A549 (cell line): ENCODE results near the gene KIAA1191. TPM values are rescaled to one million over a fixed set of nuclear protein-coding genes. Genes with fewer than 3 reads are reported as not detected.

ENCODE experiments used
- ATAC-seq, 2 experiments: fragments of 200-7000 bp in 1 of 2; fragments of >200 bp in 1 of 2; cut with Nextera tagmentation in 1 of 2; cut with Tn5 transposase in 1 of 2; 3 replicates each; pipeline versions ENCODE4 v1.8.0 to v1.9.1; 2018 to 2020; ENCODE audit warnings: mild to moderate bottlenecking in 1 of 2, moderate library complexity in 1 of 2
- CTCF ChIA-PET: fragments of 300-600 bp; sonication (Branson Sonifier 250); formaldehyde crosslinking; extraction: SDS; loops from one replicate; lab custom pipeline; 2021; ENCODE audit warnings: antibody characterized with exemption, inconsistent platforms; lab: Yijun Ruan, JAX
- POLR2A ChIA-PET: fragments of 350-600 bp; formaldehyde crosslinking; extraction: SDS; loops from one replicate; lab custom pipeline; 2021; ENCODE audit warnings: antibody characterized with exemption, inconsistent platforms; lab: Yijun Ruan, JAX
- DNase-seq, 2 experiments: peaks; one replicate each; pipeline versions ENCODE4 v3.0.0 to v3.0.0-alpha.2; 2011 to 2016; ENCODE audit warnings: low read depth in 1 of 2, low spot score in 1 of 2
- FAIRE-seq: peaks from 2 replicates; lab custom pipeline; 2011; peaks lifted over from hg19 to GRCh38; lab: Jason Lieb, UNC
- H3K27ac ChIP-seq, 2 experiments: fragments of >200 bp; sonication (Bioruptor Twin); formaldehyde crosslinking; 3 replicates each; pipeline ENCODE4 v1.5.1; 2016 to 2017
- H3K4me1 ChIP-seq: fragments of >200 bp; sonication (Bioruptor Twin); formaldehyde crosslinking; 3 replicates; pipeline ENCODE4 v1.6.1; 2016
- H3K4me2 ChIP-seq: fragments of >200 bp; sonication (Bioruptor Twin); formaldehyde crosslinking; 3 replicates; pipeline ENCODE4 v1.6.1; 2016
- H3K4me3 ChIP-seq: fragments of >200 bp; sonication (Bioruptor Twin); formaldehyde crosslinking; 3 replicates; pipeline ENCODE4 v1.5.1; 2016
- H3K9me3 ChIP-seq: fragments of >200 bp; sonication (Bioruptor Twin); formaldehyde crosslinking; 3 replicates; pipeline ENCODE4 v1.6.1; 2016
- BHLHE40 ChIP-seq: IDR thresholded peaks from 2 replicates; pipeline ENCODE4 v1.6.1; 2012; ENCODE audit warnings: low read depth, low read length, inconsistent platforms
- CBX2 ChIP-seq: fragments of 200-600 bp; sonication (generic); IDR thresholded peaks from 2 replicates; pipeline ENCODE4 v1.6.1; 2016; ENCODE audit warnings: low read depth, mild to moderate bottlenecking, borderline replicate concordance
- CHD2 ChIP-seq: fragments of 150-350 bp; IDR thresholded peaks from 2 replicates; pipeline ENCODE4 v1.6.1; 2014; ENCODE audit warnings: low read length; ENCODE audit not compliant: partially characterized antibody
- E2F6 ChIP-seq: IDR thresholded peaks from 2 replicates; pipeline ENCODE4 v1.6.1; 2012; ENCODE audit warnings: low read depth, borderline replicate concordance
- EHMT2 ChIP-seq: fragments of 200-600 bp; sonication (generic); IDR thresholded peaks from 2 replicates; pipeline ENCODE4 v1.6.1; 2016; ENCODE audit warnings: antibody characterized with exemption, low read depth, mild to moderate bottlenecking, moderate library complexity
- ESRRA ChIP-seq: fragments of 150-350 bp; IDR thresholded peaks from 2 replicates; pipeline ENCODE4 v1.6.1; 2014; ENCODE audit warnings: mild to moderate bottlenecking, low read length, borderline replicate concordance
- GATA3 ChIP-seq: IDR thresholded peaks from 2 replicates; pipeline ENCODE4 v1.6.1; 2012; ENCODE audit warnings: borderline replicate concordance
- HES2 ChIP-seq: fragments of >200 bp; sonication (Bioruptor Twin); formaldehyde crosslinking; IDR thresholded peaks from 2 replicates; pipeline ENCODE4 v1.6.1; 2016
- HEYL ChIP-seq: fragments of 250-450 bp; sonication (Bioruptor Pico); IDR thresholded peaks from 2 replicates; pipeline ENCODE4 v1.8.0; 2021; ENCODE audit warnings: mild to moderate bottlenecking, moderate library complexity
- HOXA7 ChIP-seq: fragments of 250-450 bp; sonication (Bioruptor Pico); IDR thresholded peaks from 2 replicates; pipeline ENCODE4 v1.5.0; 2020; ENCODE audit warnings: mild to moderate bottlenecking, moderate library complexity
- HOXB13 ChIP-seq: fragments of 250-450 bp; sonication (Bioruptor Pico); IDR thresholded peaks from 2 replicates; pipeline ENCODE4 v1.5.0; 2020; ENCODE audit warnings: low read depth, mild to moderate bottlenecking, moderate library complexity
- HOXB5 ChIP-seq: fragments of 250-450 bp; sonication (Bioruptor Pico); IDR thresholded peaks from 2 replicates; pipeline ENCODE4 v1.5.0; 2020; ENCODE audit warnings: mild to moderate bottlenecking, moderate library complexity
- JUN ChIP-seq, 2 experiments: fragments of >200 bp; sonication (Bioruptor Twin); formaldehyde crosslinking; IDR thresholded peaks; 2 replicates in 1 of 2; 3 replicates in 1 of 2; pipeline ENCODE4 v1.6.1; 2016 to 2017
- JUNB ChIP-seq: fragments of >200 bp; sonication (Bioruptor Twin); formaldehyde crosslinking; IDR thresholded peaks from 2 replicates; pipeline ENCODE4 v1.6.1; 2016
- KDM5A ChIP-seq: fragments of 200-600 bp; sonication (generic); IDR thresholded peaks from 2 replicates; pipeline ENCODE4 v1.6.1; 2016; ENCODE audit warnings: antibody characterized with exemption, mild to moderate bottlenecking
- MAX ChIP-seq: IDR thresholded peaks from 2 replicates; pipeline ENCODE4 v1.6.1; 2012
- MAZ ChIP-seq: fragments of 150-350 bp; IDR thresholded peaks from 2 replicates; pipeline ENCODE4 v1.6.1; 2014; ENCODE audit warnings: antibody characterized with exemption, low read depth, low read length, borderline replicate concordance
- NFE2L2 ChIP-seq: fragments of 150-350 bp; conservative IDR thresholded peaks from 2 replicates; pipeline ENCODE4 v1.6.1; 2014; ENCODE audit warnings: low read length
- PHF8 ChIP-seq: fragments of 200-600 bp; sonication (generic); IDR thresholded peaks from 2 replicates; pipeline ENCODE4 v1.6.1; 2016; ENCODE audit warnings: low read depth, mild to moderate bottlenecking, antibody characterized with exemption, moderate library complexity, borderline replicate concordance
- POLR2A ChIP-seq: IDR thresholded peaks from 2 replicates; pipeline ENCODE4 v1.6.1; 2012; ENCODE audit warnings: mild to moderate bottlenecking, low read length
- RAD21 ChIP-seq, 2 experiments: fragments of >200 bp in 1 of 2; sonication (Bioruptor Twin) in 1 of 2; formaldehyde crosslinking in 1 of 2; IDR thresholded peaks in 1 of 2; conservative IDR thresholded peaks in 1 of 2; 2 replicates in 1 of 2; 3 replicates in 1 of 2; pipeline ENCODE4 v1.6.1; 2012 to 2018; ENCODE audit warnings: inconsistent platforms in 1 of 2
- RCOR1 ChIP-seq: fragments of 150-350 bp; IDR thresholded peaks from 2 replicates; pipeline ENCODE4 v1.6.1; 2014; ENCODE audit warnings: antibody characterized with exemption, low read length, low read depth
- RFX5 ChIP-seq: fragments of 450-650 bp; IDR thresholded peaks from 2 replicates; pipeline ENCODE4 v1.7.1; 2014; ENCODE audit warnings: antibody characterized with exemption, mild to moderate bottlenecking, moderate library complexity
- TFCP2L1 ChIP-seq: fragments of 250-450 bp; sonication (Bioruptor Pico); IDR thresholded peaks from 2 replicates; pipeline ENCODE4 v1.5.0; 2021; ENCODE audit warnings: mild to moderate bottlenecking
- TP53 ChIP-seq: fragments of 250-450 bp; sonication (Bioruptor Pico); IDR thresholded peaks from 2 replicates; pipeline ENCODE4 v1.5.0; 2021; ENCODE audit warnings: mild to moderate bottlenecking, moderate library complexity
- ZFP36 ChIP-seq: fragments of 450-650 bp; IDR thresholded peaks from 2 replicates; pipeline ENCODE4 v1.6.1; 2014; ENCODE audit warnings: borderline replicate concordance; ENCODE audit not compliant: partially characterized antibody
- WGBS: methylation state at CpG from one replicate; pipeline ENCODE4 v1.1.6; 2017; ENCODE audit errors: missing lambda C conversion rate; 5-methylcytosine and 5-hydroxymethylcytosine counted together
- polyA plus RNA-seq, 4 experiments: library from polyadenylated mRNA; depleted of rRNA in 3 of 4; stranded (reverse); fragments of >200 nt; fragmentation: RNase III in 1 of 4; extraction: RNeasy Plus Mini Kit Qiagen cat#74134 plus additional on column Dnase treatment in 1 of 4; gene quantifications; 2 replicates in 3 of 4; 3 replicates in 1 of 4; pipeline ENCODE4 v1.2.3, GENCODE V29; 2011 to 2017
- TF ChIP-seq, protein P1 (sequence below): fragments of 250-450 bp; sonication (Bioruptor Pico); IDR thresholded peaks from 2 replicates; pipeline ENCODE4 v1.5.0; 2021; ENCODE audit warnings: mild to moderate bottlenecking, moderate library complexity, borderline replicate concordance
- TF ChIP-seq, protein P2 (sequence below): fragments of 450-650 bp; IDR thresholded peaks from 2 replicates; pipeline ENCODE4 v1.6.1; 2014; ENCODE audit warnings: antibody characterized with exemption

Gene KIAA1191
- polyA plus RNA-seq, 2 of the 4 experiments (the other 2 are of a cell fraction): 83.6 to 89.3 TPM

DNA sequence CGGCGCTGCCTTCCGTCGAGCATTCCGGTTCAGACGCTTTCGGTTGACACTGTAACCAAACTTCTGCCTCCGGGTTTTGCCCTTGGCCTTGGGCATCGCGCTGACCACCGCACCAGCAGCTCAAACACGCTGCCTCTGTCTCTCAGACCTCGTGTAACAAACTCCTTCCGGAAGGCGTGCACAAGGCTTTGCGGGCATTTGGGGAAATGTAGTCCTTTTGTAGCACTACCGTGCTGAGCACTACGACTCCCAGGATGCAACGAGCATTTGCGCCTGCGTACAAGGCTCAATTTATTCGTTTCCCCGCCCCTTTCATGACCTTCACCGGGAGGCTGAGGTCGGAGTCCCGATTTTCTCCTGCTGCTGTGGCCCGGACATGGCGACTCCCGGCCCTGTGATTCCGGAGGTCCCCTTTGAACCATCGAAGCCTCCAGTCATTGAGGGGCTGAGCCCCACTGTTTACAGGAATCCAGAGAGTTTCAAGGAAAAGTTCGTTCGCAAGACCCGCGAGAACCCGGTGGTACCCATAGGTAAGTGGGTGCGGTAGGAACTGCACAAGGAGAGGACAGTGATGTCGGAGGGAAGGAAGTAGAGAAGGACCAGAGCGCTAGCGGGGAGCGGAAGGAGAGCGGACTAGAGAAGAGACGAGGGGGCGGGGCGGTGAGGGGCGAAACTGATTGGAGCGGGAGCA, 27.0 kb upstream of the KIAA1191 start, which contains the start of the genes HIGD2A and NOP16 (continued):
- TF ChIP-seq, protein P1, sequence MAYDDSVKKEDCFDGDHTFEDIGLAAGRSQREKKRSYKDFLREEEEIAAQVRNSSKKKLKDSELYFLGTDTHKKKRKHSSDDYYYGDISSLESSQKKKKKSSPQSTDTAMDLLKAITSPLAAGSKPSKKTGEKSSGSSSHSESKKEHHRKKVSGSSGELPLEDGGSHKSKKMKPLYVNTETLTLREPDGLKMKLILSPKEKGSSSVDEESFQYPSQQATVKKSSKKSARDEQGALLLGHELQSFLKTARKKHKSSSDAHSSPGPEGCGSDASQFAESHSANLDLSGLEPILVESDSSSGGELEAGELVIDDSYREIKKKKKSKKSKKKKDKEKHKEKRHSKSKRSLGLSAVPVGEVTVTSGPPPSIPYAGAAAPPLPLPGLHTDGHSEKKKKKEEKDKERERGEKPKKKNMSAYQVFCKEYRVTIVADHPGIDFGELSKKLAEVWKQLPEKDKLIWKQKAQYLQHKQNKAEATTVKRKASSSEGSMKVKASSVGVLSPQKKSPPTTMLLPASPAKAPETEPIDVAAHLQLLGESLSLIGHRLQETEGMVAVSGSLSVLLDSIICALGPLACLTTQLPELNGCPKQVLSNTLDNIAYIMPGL (CRISPR knock-in tag): no peak
- TF ChIP-seq JUN (IDR thresholded peaks at IDR 0.05) (peak; percentile 71 to 93; a peak in 4 of 5 replicates), PHF8 (peak; percentile 80), ESRRA (peak; percentile 97), HEYL (CRISPR knock-in tag) (no peak), RAD21 (conservative IDR thresholded peaks at IDR 0.05 in 1 of 2, IDR thresholded peaks at IDR 0.05 in 1 of 2) (no peak), MAZ (peak; percentile 79; the same call in 1 of the 2 replicates), POLR2A (peak; percentile 89), EHMT2 (no peak), BHLHE40 (no peak), RCOR1 (no peak), HOXB13 (CRISPR knock-in tag) (no peak), TFCP2L1 (no peak), MAX (peak; percentile 99), RFX5 (no peak), CHD2 (peak; percentile 92), E2F6 (peak; percentile 80; the same call in 1 of the 2 replicates), HOXA7 (no peak), CBX2 (no peak), KDM5A (peak; percentile 80), GATA3 (peak; percentile 54)

- peak; percentile 36 to 55 for DNase-seq
- CTCF ChIA-PET: no interaction called here
- H3K9me3 ChIP-seq: no peaks in the 10 kb centered on the region
- TF ChIP-seq, protein P2, sequence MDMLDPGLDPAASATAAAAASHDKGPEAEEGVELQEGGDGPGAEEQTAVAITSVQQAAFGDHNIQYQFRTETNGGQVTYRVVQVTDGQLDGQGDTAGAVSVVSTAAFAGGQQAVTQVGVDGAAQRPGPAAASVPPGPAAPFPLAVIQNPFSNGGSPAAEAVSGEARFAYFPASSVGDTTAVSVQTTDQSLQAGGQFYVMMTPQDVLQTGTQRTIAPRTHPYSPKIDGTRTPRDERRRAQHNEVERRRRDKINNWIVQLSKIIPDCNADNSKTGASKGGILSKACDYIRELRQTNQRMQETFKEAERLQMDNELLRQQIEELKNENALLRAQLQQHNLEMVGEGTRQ: 0 out of 2 replicates have a peak, but pooled peaks have one; percentile 3
- TF ChIP-seq JUNB (no peak), HOXB5 (CRISPR knock-in tag) (no peak), JUN (IDR thresholded peaks at IDR 0.05) (no peak), TP53 (0 out of 2 replicates have a peak, but pooled peaks have one; percentile 10), HES2 (no peak), EHMT2 (no peak), TFCP2L1 (no peak), ZFP36 (no peak), POLR2A (no peak), NFE2L2 (no peak)
- TF ChIP-seq, all 56 proteins: peak for 2
- peak; percentile 14 to 38; a peak in 5 of 6 replicates for ATAC-seq
- Histone ChIP-seq H3K4me3 (peak overlapping the region; percentile 73), H3K4me1 (peaks cover 16% of the 10 kb centered on the region), H3K27ac (peak overlapping the region; percentile 89 to 94), H3K4me2 (peak overlapping the region; percentile 90)
- WGBS: 1% methylated on average over 29 of the region's 29 CpGs
- POLR2A ChIA-PET: interaction anchor here (0.5 to 1.8 kb wide), 6 partner anchors 25 to 150 kb away, joined by 3 to 7 read pairs (median 3); partner anchors contain the start of genes KIAA1191 and RNF44
- no peak for FAIRE-seq
Observed at GRCh38 chr5:176388003-176388443, 26.5 kb upstream of the KIAA1191 start.
